ENCODE measurements around the gene ZNF837. TPM values are rescaled to one million over a fixed set of nuclear protein-coding genes. Genes with fewer than 3 reads are reported as not detected.

Gene ZNF837
- total and polyA plus RNA-seq, 2 of the 13 experiments (the other 11 are each of a cell fraction or from before 2014, with no cell fraction given) = 0.29 to 1.3 TPM

DNA sequence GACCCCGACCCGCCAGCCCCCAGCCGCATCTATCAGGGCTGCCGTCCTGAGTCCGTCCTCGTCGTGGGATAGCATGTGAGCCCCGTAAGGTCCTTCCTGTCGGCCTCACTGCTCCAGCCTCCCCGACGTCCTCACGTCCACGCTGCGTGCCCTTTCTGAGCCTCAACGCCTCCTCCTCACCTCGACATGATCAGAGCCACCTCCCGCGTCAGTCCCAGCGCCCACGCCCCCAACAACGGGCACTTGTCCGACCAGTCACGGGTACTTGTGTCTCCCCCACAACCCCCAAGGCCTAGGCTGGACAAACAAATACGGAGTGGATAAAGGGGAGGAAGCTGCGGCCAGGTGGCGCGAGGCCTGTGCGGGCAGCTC is 18.9 kb downstream of the ZNF837 start (continued):
- TF ChIP-seq, protein P1, sequence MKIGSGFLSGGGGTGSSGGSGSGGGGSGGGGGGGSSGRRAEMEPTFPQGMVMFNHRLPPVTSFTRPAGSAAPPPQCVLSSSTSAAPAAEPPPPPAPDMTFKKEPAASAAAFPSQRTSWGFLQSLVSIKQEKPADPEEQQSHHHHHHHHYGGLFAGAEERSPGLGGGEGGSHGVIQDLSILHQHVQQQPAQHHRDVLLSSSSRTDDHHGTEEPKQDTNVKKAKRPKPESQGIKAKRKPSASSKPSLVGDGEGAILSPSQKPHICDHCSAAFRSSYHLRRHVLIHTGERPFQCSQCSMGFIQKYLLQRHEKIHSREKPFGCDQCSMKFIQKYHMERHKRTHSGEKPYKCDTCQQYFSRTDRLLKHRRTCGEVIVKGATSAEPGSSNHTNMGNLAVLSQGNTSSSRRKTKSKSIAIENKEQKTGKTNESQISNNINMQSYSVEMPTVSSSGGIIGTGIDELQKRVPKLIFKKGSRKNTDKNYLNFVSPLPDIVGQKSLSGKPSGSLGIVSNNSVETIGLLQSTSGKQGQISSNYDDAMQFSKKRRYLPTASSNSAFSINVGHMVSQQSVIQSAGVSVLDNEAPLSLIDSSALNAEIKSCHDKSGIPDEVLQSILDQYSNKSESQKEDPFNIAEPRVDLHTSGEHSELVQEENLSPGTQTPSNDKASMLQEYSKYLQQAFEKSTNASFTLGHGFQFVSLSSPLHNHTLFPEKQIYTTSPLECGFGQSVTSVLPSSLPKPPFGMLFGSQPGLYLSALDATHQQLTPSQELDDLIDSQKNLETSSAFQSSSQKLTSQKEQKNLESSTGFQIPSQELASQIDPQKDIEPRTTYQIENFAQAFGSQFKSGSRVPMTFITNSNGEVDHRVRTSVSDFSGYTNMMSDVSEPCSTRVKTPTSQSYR (CRISPR knock-in tag; IDR thresholded peaks at IDR 0.05; ENCODE audit: borderline replicate concordance) = 0 out of 2 replicates have a peak, but pooled peaks have one; percentile 10
- TF ChIP-seq ZMYM4 (CRISPR knock-in tag; IDR thresholded peaks at IDR 0.05) = 0 out of 2 replicates have a peak, but pooled peaks have one; percentile 10
- no peak for TF ChIP-seq ONECUT2 (CRISPR knock-in tag; IDR thresholded peaks at IDR 0.05)
- TF ChIP-seq, protein P2, sequence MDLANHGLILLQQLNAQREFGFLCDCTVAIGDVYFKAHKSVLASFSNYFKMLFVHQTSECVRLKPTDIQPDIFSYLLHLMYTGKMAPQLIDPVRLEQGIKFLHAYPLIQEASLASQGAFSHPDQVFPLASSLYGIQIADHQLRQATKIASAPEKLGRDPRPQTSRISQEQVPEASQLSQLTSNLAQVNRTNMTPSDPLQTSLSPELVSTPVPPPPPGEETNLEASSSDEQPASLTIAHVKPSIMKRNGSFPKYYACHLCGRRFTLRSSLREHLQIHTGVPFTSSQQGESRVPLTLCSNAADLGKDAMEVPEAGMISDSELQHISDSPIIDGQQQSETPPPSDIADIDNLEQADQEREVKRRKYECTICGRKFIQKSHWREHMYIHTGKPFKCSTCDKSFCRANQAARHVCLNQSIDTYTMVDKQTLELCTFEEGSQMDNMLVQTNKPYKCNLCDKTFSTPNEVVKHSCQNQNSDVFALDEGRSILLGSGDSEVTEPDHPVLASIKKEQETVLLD (CRISPR knock-in tag; IDR thresholded peaks at IDR 0.05; ENCODE audit: low read depth) = no peak
- TF ChIP-seq NR1H2 (CRISPR knock-in tag; IDR thresholded peaks at IDR 0.05; ENCODE audit: borderline replicate concordance, low read depth) = no peak
- TF ChIP-seq, protein P3, sequence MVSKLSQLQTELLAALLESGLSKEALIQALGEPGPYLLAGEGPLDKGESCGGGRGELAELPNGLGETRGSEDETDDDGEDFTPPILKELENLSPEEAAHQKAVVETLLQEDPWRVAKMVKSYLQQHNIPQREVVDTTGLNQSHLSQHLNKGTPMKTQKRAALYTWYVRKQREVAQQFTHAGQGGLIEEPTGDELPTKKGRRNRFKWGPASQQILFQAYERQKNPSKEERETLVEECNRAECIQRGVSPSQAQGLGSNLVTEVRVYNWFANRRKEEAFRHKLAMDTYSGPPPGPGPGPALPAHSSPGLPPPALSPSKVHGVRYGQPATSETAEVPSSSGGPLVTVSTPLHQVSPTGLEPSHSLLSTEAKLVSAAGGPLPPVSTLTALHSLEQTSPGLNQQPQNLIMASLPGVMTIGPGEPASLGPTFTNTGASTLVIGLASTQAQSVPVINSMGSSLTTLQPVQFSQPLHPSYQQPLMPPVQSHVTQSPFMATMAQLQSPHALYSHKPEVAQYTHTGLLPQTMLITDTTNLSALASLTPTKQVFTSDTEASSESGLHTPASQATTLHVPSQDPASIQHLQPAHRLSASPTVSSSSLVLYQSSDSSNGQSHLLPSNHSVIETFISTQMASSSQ (IDR thresholded peaks at IDR 0.05; ENCODE audit: low read depth) = no peak
- TF ChIP-seq, protein P3 (CRISPR knock-in tag; IDR thresholded peaks at IDR 0.05; ENCODE audit: borderline replicate concordance) = 0 out of 2 replicates have a peak, but pooled peaks have one; percentile 25
- no peak for TF ChIP-seq SYNCRIP (IDR thresholded peaks at IDR 0.05; ENCODE audit: insufficient read depth, low read depth, low read length)
- TF ChIP-seq ZNF30 (CRISPR knock-in tag; IDR thresholded peaks at IDR 0.05) = no peak
- TF ChIP-seq MIER3 (CRISPR knock-in tag; IDR thresholded peaks at IDR 0.05; ENCODE audit: borderline replicate concordance) = no peak
- 0 out of 2 replicates have a peak, but pooled peaks have one; percentile 22 for TF ChIP-seq BORCS8-MEF2B (CRISPR knock-in tag; IDR thresholded peaks at IDR 0.05)
- TF ChIP-seq NBN (conservative IDR thresholded peaks at IDR 0.05) = no peak
- peak; percentile 68 for TF ChIP-seq RBM22 (optimal IDR thresholded peaks at IDR 0.05; ENCODE audit: low read length)
- no peak for TF ChIP-seq ZNF296 (CRISPR knock-in tag; conservative IDR thresholded peaks at IDR 0.05)
- TF ChIP-seq, protein P4, sequence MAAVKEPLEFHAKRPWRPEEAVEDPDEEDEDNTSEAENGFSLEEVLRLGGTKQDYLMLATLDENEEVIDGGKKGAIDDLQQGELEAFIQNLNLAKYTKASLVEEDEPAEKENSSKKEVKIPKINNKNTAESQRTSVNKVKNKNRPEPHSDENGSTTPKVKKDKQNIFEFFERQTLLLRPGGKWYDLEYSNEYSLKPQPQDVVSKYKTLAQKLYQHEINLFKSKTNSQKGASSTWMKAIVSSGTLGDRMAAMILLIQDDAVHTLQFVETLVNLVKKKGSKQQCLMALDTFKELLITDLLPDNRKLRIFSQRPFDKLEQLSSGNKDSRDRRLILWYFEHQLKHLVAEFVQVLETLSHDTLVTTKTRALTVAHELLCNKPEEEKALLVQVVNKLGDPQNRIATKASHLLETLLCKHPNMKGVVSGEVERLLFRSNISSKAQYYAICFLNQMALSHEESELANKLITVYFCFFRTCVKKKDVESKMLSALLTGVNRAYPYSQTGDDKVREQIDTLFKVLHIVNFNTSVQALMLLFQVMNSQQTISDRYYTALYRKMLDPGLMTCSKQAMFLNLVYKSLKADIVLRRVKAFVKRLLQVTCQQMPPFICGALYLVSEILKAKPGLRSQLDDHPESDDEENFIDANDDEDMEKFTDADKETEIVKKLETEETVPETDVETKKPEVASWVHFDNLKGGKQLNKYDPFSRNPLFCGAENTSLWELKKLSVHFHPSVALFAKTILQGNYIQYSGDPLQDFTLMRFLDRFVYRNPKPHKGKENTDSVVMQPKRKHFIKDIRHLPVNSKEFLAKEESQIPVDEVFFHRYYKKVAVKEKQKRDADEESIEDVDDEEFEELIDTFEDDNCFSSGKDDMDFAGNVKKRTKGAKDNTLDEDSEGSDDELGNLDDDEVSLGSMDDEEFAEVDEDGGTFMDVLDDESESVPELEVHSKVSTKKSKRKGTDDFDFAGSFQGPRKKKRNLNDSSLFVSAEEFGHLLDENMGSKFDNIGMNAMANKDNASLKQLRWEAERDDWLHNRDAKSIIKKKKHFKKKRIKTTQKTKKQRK (IDR thresholded peaks at IDR 0.05; ENCODE audit: low read length) = no peak
- TF ChIP-seq, protein P5, sequence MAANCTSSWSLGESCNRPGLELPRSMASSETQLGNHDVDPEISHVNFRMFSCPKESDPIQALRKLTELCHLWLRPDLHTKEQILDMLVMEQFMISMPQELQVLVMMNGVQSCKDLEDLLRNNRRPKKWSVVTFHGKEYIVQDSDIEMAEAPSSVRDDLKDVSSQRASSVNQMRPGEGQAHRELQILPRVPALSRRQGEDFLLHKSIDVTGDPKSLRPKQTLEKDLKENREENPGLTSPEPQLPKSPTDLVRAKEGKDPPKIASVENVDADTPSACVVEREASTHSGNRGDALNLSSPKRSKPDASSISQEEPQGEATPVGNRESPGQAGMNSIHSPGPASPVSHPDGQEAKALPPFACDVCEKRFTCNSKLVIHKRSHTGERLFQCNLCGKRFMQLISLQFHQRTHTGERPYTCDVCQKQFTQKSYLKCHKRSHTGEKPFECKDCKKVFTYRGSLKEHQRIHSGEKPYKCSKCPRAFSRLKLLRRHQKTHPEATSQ (CRISPR knock-in tag; IDR thresholded peaks at IDR 0.05; ENCODE audit: borderline replicate concordance) = no peak
- no peak for TF ChIP-seq EHMT2 (IDR thresholded peaks at IDR 0.05; ENCODE audit: borderline replicate concordance, low read depth, low read length)
